Progenitor cell of endocrine pancreas (in vitro differentiated cells): ENCODE results near the gene TPM1. TPM values are rescaled to one million over a fixed set of nuclear protein-coding genes. Genes with fewer than 3 reads are reported as not detected.

Experiments used
- DNase-seq: peaks from one replicate; pipeline ENCODE4 v3.0.0; 2021; ENCODE audit warnings: low spot score; ENCODE audit not compliant: unreplicated experiment
- H3K27ac Mint-ChIP-seq: 2 replicates; pipeline ENCODE4 v1.8.0; 2021; ENCODE audit warnings: mild to moderate bottlenecking, moderate library complexity, mixed read lengths
- H3K27me3 Mint-ChIP-seq: 2 replicates; pipeline ENCODE4 v1.8.0; 2021; ENCODE audit warnings: mixed read lengths
- H3K36me3 Mint-ChIP-seq: 2 replicates; pipeline ENCODE4 v1.8.0; 2022; ENCODE audit warnings: mixed read lengths; ENCODE audit not compliant: insufficient read depth
- H3K4me1 Mint-ChIP-seq: 2 replicates; pipeline ENCODE4 v1.8.0; 2021; ENCODE audit warnings: low read depth, mixed read lengths
- H3K4me3 Mint-ChIP-seq: 2 replicates; pipeline ENCODE4 v1.8.0; 2021; ENCODE audit warnings: low read depth, mild to moderate bottlenecking, moderate library complexity, mixed read lengths
- H3K9me3 Mint-ChIP-seq: 2 replicates; pipeline ENCODE4 v1.8.0; 2021; ENCODE audit warnings: low read depth, mixed read lengths
- CTCF ChIP-seq: fragments of 200-600 bp; sonication (generic); IDR thresholded peaks from one replicate; pipeline ENCODE4 v1.5.0; 2021; ENCODE audit warnings: antibody characterized with exemption, mild to moderate bottlenecking; ENCODE audit not compliant: unreplicated experiment
- total RNA-seq: library from RNA; stranded (reverse); gene quantifications from 2 replicates; pipeline ENCODE4 v1.2.1, GENCODE V29; 2021

The TPM1 gene
- total RNA-seq, 1 donor from 2014 or later, result 284 TPM

DNA sequence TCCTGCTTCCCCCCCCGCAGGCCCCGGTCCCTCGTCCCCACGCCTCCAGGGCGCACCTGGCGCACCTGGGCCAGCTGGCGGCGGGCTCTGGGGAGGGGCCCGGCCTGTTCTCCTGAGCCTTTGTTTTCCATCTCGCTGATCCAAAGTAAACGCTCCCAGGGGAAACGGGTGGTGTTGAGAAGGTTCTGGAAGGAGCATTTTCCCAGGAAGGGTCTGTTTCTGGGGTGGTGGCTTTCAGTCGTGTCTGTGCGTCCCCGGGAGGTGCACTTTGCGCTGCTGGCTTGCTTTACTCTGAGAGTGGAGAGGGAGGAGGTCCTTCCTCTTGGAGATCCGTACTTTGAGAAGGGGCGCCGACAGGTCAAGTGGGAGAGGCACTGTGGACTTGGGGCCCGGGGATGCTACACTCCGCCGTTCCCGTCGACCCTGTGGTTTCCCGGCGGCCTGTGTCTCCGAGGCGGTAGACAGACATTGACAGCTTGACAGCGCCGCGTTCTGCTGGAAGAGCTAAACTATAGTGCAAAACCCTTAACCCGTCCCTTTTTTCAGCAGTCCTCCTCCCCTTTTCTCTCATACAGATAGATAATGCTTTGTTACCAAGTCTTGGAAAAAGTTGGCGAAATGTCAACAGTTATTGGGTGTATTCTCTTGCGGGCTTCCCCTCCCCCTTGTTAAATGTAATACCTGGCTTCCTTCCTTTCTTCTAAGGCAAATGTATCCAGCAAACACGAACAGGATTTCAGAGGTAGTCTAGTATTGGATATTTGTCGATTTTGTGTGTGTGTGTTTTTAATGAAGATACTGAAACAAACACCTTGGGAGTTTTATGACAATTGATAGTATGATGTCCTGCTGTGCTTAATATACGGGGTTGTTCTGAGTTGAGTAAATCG is 6.5 kb downstream of the TPM1 start:
- no peaks in the 10 kb centered on the region for H3K9me3 Mint-ChIP-seq
- H3K36me3 Mint-ChIP-seq, result peaks cover 2% of the 10 kb centered on the region
- H3K27me3 Mint-ChIP-seq, result no peaks in the 10 kb centered on the region
- DNase-seq, result no peak
- peaks cover 75% of the 10 kb centered on the region for H3K4me1 Mint-ChIP-seq
- H3K4me3 Mint-ChIP-seq, result peak overlapping the region; percentile 97
- peak overlapping the region; percentile 97 for H3K27ac Mint-ChIP-seq
- TF ChIP-seq CTCF, result no peak

DNA sequence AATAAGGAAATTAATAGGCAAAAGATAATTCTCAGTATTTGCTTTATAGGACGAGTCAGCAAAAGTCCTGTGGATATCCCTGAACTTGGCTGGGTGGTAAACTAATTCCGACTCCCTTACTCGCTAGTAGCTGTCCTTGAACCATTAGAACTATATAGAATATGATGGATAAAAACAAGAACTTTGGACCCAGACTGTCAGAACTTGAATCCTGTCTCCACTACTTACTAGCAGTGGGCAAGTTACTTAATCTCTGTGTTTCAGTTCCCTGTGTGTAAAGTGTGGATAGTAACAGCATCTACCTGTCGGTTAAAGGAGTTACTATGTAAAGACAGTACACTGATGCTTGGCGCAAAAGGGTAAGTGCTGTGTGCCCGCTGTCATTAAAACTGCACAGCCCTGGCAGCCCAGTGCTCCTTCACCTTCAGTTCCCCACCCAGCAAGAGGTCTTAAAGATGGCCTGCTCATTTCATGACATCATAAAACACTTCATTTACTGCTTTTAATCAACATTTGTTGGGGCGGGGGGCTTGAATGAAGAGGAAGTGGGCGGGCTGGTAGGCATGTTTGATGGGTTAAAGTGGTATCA is 7.3 kb downstream of the TPM1 start:
- Mint-ChIP-seq H3K4me1 (peaks cover 77% of the 10 kb centered on the region), H3K4me3 (peak overlapping the region; percentile 97), H3K9me3 (no peaks in the 10 kb centered on the region), H3K27me3 (no peaks in the 10 kb centered on the region), H3K27ac (peak overlapping the region; percentile 97), H3K36me3 (peaks cover 2% of the 10 kb centered on the region)
- no peak for TF ChIP-seq CTCF
- DNase-seq, result no peak

GRCh38 chr15:63050731-63051155 is 8.2 kb downstream of the TPM1 start:
- no peaks in the 10 kb centered on the region for H3K27me3 Mint-ChIP-seq
- H3K27ac Mint-ChIP-seq, result peak overlapping the region; percentile 61
- H3K4me1 Mint-ChIP-seq, result peaks cover 73% of the 10 kb centered on the region
- H3K36me3 Mint-ChIP-seq, result peaks cover 2% of the 10 kb centered on the region
- peak overlapping the region; percentile 25 for H3K4me3 Mint-ChIP-seq
- DNase-seq, result no peak
- no peaks in the 10 kb centered on the region for H3K9me3 Mint-ChIP-seq
- no peak for TF ChIP-seq CTCF

DNA sequence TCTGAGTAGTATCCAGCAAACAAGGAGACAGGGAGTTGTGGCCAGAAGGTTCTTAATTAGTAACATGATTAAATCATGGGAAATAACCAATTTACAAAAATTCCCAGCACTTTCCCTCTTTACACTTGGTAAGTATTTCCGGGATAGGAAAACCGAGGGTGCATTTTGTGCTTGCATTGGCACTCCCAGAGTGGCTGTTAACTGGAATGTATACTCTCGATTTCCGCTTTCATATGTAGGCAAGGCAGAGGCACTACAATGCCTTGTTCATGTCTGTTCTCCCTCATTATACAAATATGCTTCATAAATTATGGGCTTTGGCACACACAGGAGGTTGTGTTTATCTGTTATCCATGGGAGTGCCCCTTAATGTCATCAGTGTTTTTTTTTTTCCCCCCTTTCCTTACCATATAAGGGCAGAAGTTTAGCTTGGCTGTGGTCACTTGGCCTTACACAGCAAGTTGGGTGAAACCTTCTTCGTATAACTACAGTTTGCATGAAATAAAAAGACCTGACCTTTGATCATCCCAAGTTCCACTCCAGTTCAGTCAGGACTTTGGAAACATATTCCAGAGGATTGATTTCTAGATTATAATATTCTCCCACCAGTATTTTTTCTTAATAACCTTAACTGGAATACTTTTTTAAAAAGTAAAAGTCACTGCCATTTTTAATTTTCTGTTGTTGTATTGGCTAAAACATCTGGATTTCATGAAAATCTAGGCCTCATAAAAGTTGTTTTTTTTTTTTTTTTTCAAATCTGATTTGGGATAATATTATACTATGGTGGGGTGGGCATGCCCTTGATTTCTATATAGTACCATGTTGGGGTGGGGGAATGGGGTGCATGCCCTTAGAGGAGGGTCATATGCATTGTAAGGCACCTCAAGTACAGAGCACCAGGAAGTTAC is 8.9 kb downstream of the TPM1 start:
- Mint-ChIP-seq H3K27ac (peak overlapping the region; percentile 61), H3K9me3 (no peaks in the 10 kb centered on the region), H3K36me3 (peaks cover 2% of the 10 kb centered on the region), H3K27me3 (no peaks in the 10 kb centered on the region), H3K4me1 (peaks cover 69% of the 10 kb centered on the region), H3K4me3 (peak overlapping the region; percentile 25)
- DNase-seq, result no peak
- TF ChIP-seq CTCF, result no peak
